ENCODE measurements around the gene MANBA.

DNA sequence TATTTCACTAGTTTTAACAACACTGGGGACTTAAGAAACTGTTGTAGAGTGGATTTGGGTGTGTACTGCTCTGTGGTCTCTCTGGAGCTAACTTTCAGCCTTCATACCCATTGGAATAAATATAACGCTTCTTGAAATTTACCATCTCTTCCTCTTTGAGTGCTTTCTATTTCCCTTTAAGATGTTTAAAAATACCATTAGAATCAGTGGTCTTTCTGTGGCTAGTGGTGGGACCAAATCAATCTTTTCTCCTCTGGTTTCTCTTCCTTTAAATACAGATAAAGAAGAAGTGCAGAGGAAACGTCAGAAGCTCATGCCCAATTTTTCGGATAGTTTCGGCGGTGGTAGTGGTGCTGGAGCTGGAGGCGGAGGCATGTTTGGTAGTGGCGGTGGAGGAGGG, 167.6 kb downstream of the MANBA start:
- TF ChIP-seq CTCF (IDR thresholded peaks at IDR 0.05; ENCODE audit: low read depth, low read length) (no peak), EZH2phosphoT487 (IDR thresholded peaks at IDR 0.05; ENCODE audit: low read depth) (no peak)

Data from OCI-LY3 (cell line).